ENCODE results near the gene SETBP1. TPM values are rescaled to one million over a fixed set of nuclear protein-coding genes. Genes with fewer than 3 reads are reported as not detected.

Gene SETBP1
- total RNA-seq, 4 donors from 2014 or later: 3.3 to 86.6 (median 16.3) TPM

- Histone ChIP-seq H3K9me3 (no peaks in the 10 kb centered on the region), H3K4me3 (no peak overlapping the region), H3K27ac (peak overlapping the region in 1 of 4 donors; percentile 75), H3K27me3 (no peaks in the 10 kb centered on the region), H3K4me1 (peaks cover 3 to 49% (median 30%) of the 10 kb centered on the region in 4 donors), H3K36me3 (no peaks in the 10 kb centered on the region)
- no peak for TF ChIP-seq POLR2A (IDR thresholded peaks at IDR 0.05)
- TF ChIP-seq CTCF (IDR thresholded peaks at IDR 0.05): no peak
- DNase-seq: no peak
These were observed 46.6 kb downstream of the SETBP1 start for GRCh38 chr18:44727291-44727690.

- peaks cover under 1 to 47% (median 27%) of the 10 kb centered on the region in 4 donors for H3K4me1 ChIP-seq
- no peaks in the 10 kb centered on the region for H3K36me3 ChIP-seq
- peak overlapping the region in 1 of 4 donors; percentile 27 for H3K27ac ChIP-seq
- peak in 1 of 3 donors; percentile 43 for DNase-seq
- no peak overlapping the region for H3K4me3 ChIP-seq
- TF ChIP-seq CTCF (IDR thresholded peaks at IDR 0.05) (no peak), POLR2A (IDR thresholded peaks at IDR 0.05) (no peak)
- H3K27me3 ChIP-seq: no peaks in the 10 kb centered on the region
- no peaks in the 10 kb centered on the region for H3K9me3 ChIP-seq
These were observed 49.0 kb downstream of the SETBP1 start for GRCh38 chr18:44729631-44730101.

- no peak for TF ChIP-seq POLR2A (IDR thresholded peaks at IDR 0.05)
- no peak for TF ChIP-seq CTCF (IDR thresholded peaks at IDR 0.05)
- DNase-seq: no peak
- Histone ChIP-seq H3K4me1 (peaks cover 0 to 38% (median 24%) of the 10 kb centered on the region in 4 donors), H3K9me3 (no peaks in the 10 kb centered on the region), H3K27ac (peak overlapping the region in 1 of 4 donors; percentile 27), H3K27me3 (no peaks in the 10 kb centered on the region), H3K36me3 (no peaks in the 10 kb centered on the region), H3K4me3 (no peak overlapping the region)
These were observed 50.3 kb downstream of the SETBP1 start for GRCh38 chr18:44730803-44731529.

- no peaks in the 10 kb centered on the region for H3K36me3 ChIP-seq
- no peak overlapping the region for H3K4me3 ChIP-seq
- peaks cover 0 to 38% (median 20%) of the 10 kb centered on the region in 4 donors for H3K4me1 ChIP-seq
- H3K9me3 ChIP-seq: no peaks in the 10 kb centered on the region
- H3K27me3 ChIP-seq: no peaks in the 10 kb centered on the region
- peak in 1 of 3 donors; percentile 50 for DNase-seq
- H3K27ac ChIP-seq: peak overlapping the region in 1 of 4 donors; percentile 27
- TF ChIP-seq CTCF (IDR thresholded peaks at IDR 0.05) (no peak), POLR2A (IDR thresholded peaks at IDR 0.05) (no peak)
These were observed 51.0 kb downstream of the SETBP1 start for GRCh38 chr18:44731530-44732237.

- TF ChIP-seq POLR2A (IDR thresholded peaks at IDR 0.05) (no peak), CTCF (IDR thresholded peaks at IDR 0.05) (no peak)
- Histone ChIP-seq H3K9me3 (no peaks in the 10 kb centered on the region), H3K4me1 (peaks cover 0 to 37% (median 17%) of the 10 kb centered on the region in 4 donors), H3K27ac (no peak overlapping the region), H3K36me3 (no peaks in the 10 kb centered on the region), H3K4me3 (no peak overlapping the region), H3K27me3 (no peaks in the 10 kb centered on the region)
- no peak for DNase-seq
These were observed 51.5 kb downstream of the SETBP1 start for GRCh38 chr18:44732238-44732563.
